Heart right ventricle (tissue), 16 donors: Measurements from ENCODE around the gene DZIP1L. TPM values are rescaled to one million over a fixed set of nuclear protein-coding genes. Genes with fewer than 3 reads are reported as not detected.
A peak's percentile ranks its signal among the peaks of the same experiment; 100 is the strongest.

Experiments
- ATAC-seq, 8 donors: fragments of 200-7000 bp; cut with Tn5 transposase; one replicate each; pipeline ENCODE4 v1.9.1; 2020; ENCODE audit warnings: mild to moderate bottlenecking in 8 of 8, moderate library complexity in 8 of 8, moderate number of reproducible peaks in 1 of 8
- DNase-seq, 2 donors: peaks; one replicate each; pipeline ENCODE4 v3.0.0-alpha.2; 2020
- H3K27ac ChIP-seq, 10 donors: fragments of 200-600 bp; sonication (generic) in 2 of 10; one replicate each; pipeline versions ENCODE4 v1.5.0 to v1.8.0; 2020 to 2022; ENCODE audit warnings: mild to moderate bottlenecking in 3 of 10
- H3K27me3 ChIP-seq, 7 donors: fragments of 200-600 bp; one replicate each; pipeline ENCODE4 v1.8.0; 2021 to 2022; ENCODE audit warnings: mild to moderate bottlenecking in 2 of 7
- H3K36me3 ChIP-seq, 9 donors: fragments of 200-600 bp; sonication (generic) in 1 of 9; one replicate each; pipeline versions ENCODE4 v1.5.0 to v1.8.0; 2020 to 2022; ENCODE audit warnings: mild to moderate bottlenecking in 2 of 9
- H3K4me1 ChIP-seq, 9 donors: fragments of 200-600 bp; sonication (generic) in 1 of 9; one replicate each; pipeline versions ENCODE4 v1.5.0 to v1.8.0; 2020 to 2022; ENCODE audit warnings: mild to moderate bottlenecking in 4 of 9
- H3K4me3 ChIP-seq, 10 donors: fragments of 200-600 bp; sonication (generic) in 2 of 10; one replicate each; pipeline versions ENCODE4 v1.5.0 to v1.8.0; 2020 to 2022; ENCODE audit warnings: mild to moderate bottlenecking in 7 of 10, moderate library complexity in 2 of 10
- H3K9me3 ChIP-seq, 11 donors: fragments of 200-600 bp in 10 of 11; sonication (generic) in 2 of 11; one replicate each; pipeline versions ENCODE4 v1.5.0 to v1.8.0; 2013 to 2022; ENCODE audit warnings: mild to moderate bottlenecking in 2 of 11, control low read depth in 1 of 11, moderate library complexity in 1 of 11
- CTCF ChIP-seq, 9 donors: fragments of 200-600 bp; sonication (generic) in 2 of 9; IDR thresholded peaks; one replicate each; pipeline versions ENCODE4 v1.5.0 to v1.8.0; 2021 to 2022; ENCODE audit warnings: antibody characterized with exemption in 9 of 9, mild to moderate bottlenecking in 5 of 9, moderate library complexity in 1 of 9
- WGBS, 2 donors: extraction: QIAGEN DNeasy Blood & Tissue Kit; methylation state at CpG; one replicate each; pipeline ENCODE4 v1.1.7; 2013; ENCODE audit warnings: inconsistent platforms in 1 of 2; 5-methylcytosine and 5-hydroxymethylcytosine counted together
- intact Hi-C, 10 donors: fragments of 100-400 bp; cut with DNase I; formaldehyde crosslinking; loops; one replicate each; pipeline versions ENCODE4 v1.11.1 to v1.14.2; 2022
- polyA plus RNA-seq, 2 donors: library from polyadenylated mRNA; stranded (reverse); fragments of 200-250 nt; gene quantifications; one replicate each; pipeline ENCODE4 v1.2.3, GENCODE V29; 2013
- total RNA-seq, 10 donors: library from RNA; stranded (reverse); fragmentation: NEBNext Ultra II Directional in 3 of 10; extraction: Animal tissue kit (Norgen Biotek cat#: 25700) in 3 of 10; gene quantifications; one replicate each; pipeline versions ENCODE4 v1.2.1 to v1.2.4, GENCODE V29; 2021 to 2023
- donor health status: Arrhythmogenic right ventricular cardiomyopathy.
- donor health status: ischemic (EF 13 %, LVEDD 7.1; RV severe dilation, severe dysfunction).
- donor health status: healthy with polysubstance abuse.
- donor health status: DM: no; HTN: yes; CAD: no.
- donor health status: DM: no; HTN: no; CAD: no.
- donor health status: ischemic (EF 25% LVEDD 6.9; RV normal size, moderate dysfunction).
- donor health status: ischemic (EF 25% LVEDD 5.7; RV mildly dilated, moderate dysfunction).
- donor health status: healthy.
- donor health status: DM: yes; HTN: yes; CAD: no.
- donor health status: Ischemic cardiomyopathy.
- donor health status: ischemic (EF 35%, LVEDD 5.7; RV mildly dilated, moderate dysfunction).
- donor health status: nonischemic (EF 11% LVEDD 7.7; RV severe dilation, severe dysfunction).
- donor health status: DM: yes; HTN: yes; CAD: no.
- donor health status: PGD.
- donor health status: ischemic (EF 29% LVEDD 5.4; RV normal size, mild dysfunction).
- donor health status: nonischemic (EF 23%, LVEDD 6.1; RV moderate dilation, normal function).

The DZIP1L gene
- total and polyA plus RNA-seq, 12 donors, result 1.9 to 5.5 (median 3.8) TPM

- H3K27me3 ChIP-seq, result no peaks in the 10 kb centered on the region
- H3K4me3 ChIP-seq, result no peak overlapping the region
- whole genome bisulfite sequencing, 2 donors, result 87 to 90% methylated on average over 8 of the region's 8 CpGs
- no peak for ATAC-seq
- DNase-seq, result no peak
- intact Hi-C loops, result loop anchor here in 1 of 10 donors (10.0 kb wide), 1 partner anchor 362 kb away; the partner anchor contains the start of gene ESYT3
- peaks cover 0 to 12% (median 0%) of the 10 kb centered on the region in 11 donors for H3K9me3 ChIP-seq
- no peak for TF ChIP-seq CTCF (IDR thresholded peaks at IDR 0.05)
- H3K36me3 ChIP-seq, result peaks cover 0 to 68% (median 0%) of the 10 kb centered on the region in 9 donors
- H3K4me1 ChIP-seq, result peaks cover 0 to 5% (median 0%) of the 10 kb centered on the region in 9 donors
- no peak overlapping the region for H3K27ac ChIP-seq
Observed at GRCh38 chr3:138072796-138073195, 42.6 kb downstream of the DZIP1L start.

GRCh38 chr3:138070006-138070405 is 45.4 kb downstream of the DZIP1L start:
- no peak overlapping the region for H3K27ac ChIP-seq
- no peak for ATAC-seq
- TF ChIP-seq CTCF (IDR thresholded peaks at IDR 0.05), result no peak
- no peak overlapping the region for H3K4me3 ChIP-seq
- intact Hi-C loops, result loop anchor here in 1 of 10 donors (10.0 kb wide), 1 partner anchor 365 kb away; the partner anchor contains the start of gene ESYT3
- DNase-seq, result no peak
- peaks cover 0 to 71% (median 8%) of the 10 kb centered on the region in 9 donors for H3K36me3 ChIP-seq
- 81 to 91% methylated on average over 4 of the region's 4 CpGs for WGBS, 2 donors
- H3K4me1 ChIP-seq, result peaks cover 0 to 5% (median 0%) of the 10 kb centered on the region in 9 donors
- H3K27me3 ChIP-seq, result no peaks in the 10 kb centered on the region
- peaks cover 0 to 12% (median 0%) of the 10 kb centered on the region in 11 donors for H3K9me3 ChIP-seq

GRCh38 chr3:138068579-138069174 is 46.7 kb downstream of the DZIP1L start:
- H3K4me3 ChIP-seq, result no peak overlapping the region
- H3K4me1 ChIP-seq, result peaks cover 0 to 5% (median 0%) of the 10 kb centered on the region in 9 donors
- DNase-seq (peak; percentile 74 to 80), ATAC-seq (peak; percentile 83 to 94 (median 91))
- no peaks in the 10 kb centered on the region for H3K27me3 ChIP-seq
- 26 to 28% methylated on average over 14 of the region's 14 CpGs for WGBS, 2 donors
- peaks cover 0 to 84% (median 14%) of the 10 kb centered on the region in 9 donors for H3K36me3 ChIP-seq
- peak; percentile 93 to 99 (median 97) for TF ChIP-seq CTCF (IDR thresholded peaks at IDR 0.05)
- intact Hi-C loops, result loop anchor here (1.0 to 10.0 kb wide), 4 partner anchors 49 to 356 kb away; partner anchors contain the start of gene DZIP1L (in 1 of the 10)
- no peak overlapping the region for H3K27ac ChIP-seq
- no peaks in the 10 kb centered on the region for H3K9me3 ChIP-seq

GRCh38 chr3:138068046-138068445 is 47.4 kb downstream of the DZIP1L start:
- ATAC-seq, result peak in 3 of 8 donors; percentile 20 to 37 (median 31)
- no peak overlapping the region for H3K27ac ChIP-seq
- intact Hi-C loops, result loop anchor here (1.0 to 10.0 kb wide), 4 partner anchors 49 to 357 kb away; partner anchors contain the start of gene DZIP1L (in 1 of the 10)
- TF ChIP-seq CTCF (IDR thresholded peaks at IDR 0.05), result no peak
- no peak for DNase-seq
- H3K4me3 ChIP-seq, result no peak overlapping the region
- H3K36me3 ChIP-seq, result peaks cover 0 to 84% (median 14%) of the 10 kb centered on the region in 9 donors
- H3K27me3 ChIP-seq, result no peaks in the 10 kb centered on the region
- no peaks in the 10 kb centered on the region for H3K9me3 ChIP-seq
- H3K4me1 ChIP-seq, result peaks cover 0 to 5% (median 0%) of the 10 kb centered on the region in 9 donors
- WGBS, 2 donors, result 82 to 92% methylated on average over 8 of the region's 8 CpGs
